AG04449 (cell line): Measurements from ENCODE around the gene C5orf15.

ENCODE experiments used
- CTCF ChIA-PET: fragments of 350-600 bp; formaldehyde crosslinking; extraction: SDS; loops from one replicate; lab custom pipeline; 2021; ENCODE audit warnings: antibody characterized with exemption; lab: Yijun Ruan, JAX
- POLR2A ChIA-PET: fragments of 400-600, 350-600 bp; formaldehyde crosslinking; extraction: SDS; loops from one replicate; lab custom pipeline; 2020; ENCODE audit warnings: antibody characterized with exemption, inconsistent platforms; lab: Yijun Ruan, JAX
- DNase-seq: peaks from one replicate; pipeline ENCODE4 v3.0.0-alpha.2; 2010; ENCODE audit warnings: low read depth, low spot score
- H3K4me3 ChIP-seq: 2 replicates; pipeline ENCODE4 v1.5.1; 2011; ENCODE audit warnings: low read depth, mild to moderate bottlenecking, control low read depth, low read length
- TF ChIP-seq, protein P1 (sequence below): IDR thresholded peaks from one replicate; pipeline ENCODE4 v1.5.1; 2011; ENCODE audit warnings: mild to moderate bottlenecking, moderate library complexity, low read length, control low read depth, inconsistent platforms; ENCODE audit not compliant: insufficient read depth; ENCODE audit errors: missing control alignments

The C5orf15 gene

DNA sequence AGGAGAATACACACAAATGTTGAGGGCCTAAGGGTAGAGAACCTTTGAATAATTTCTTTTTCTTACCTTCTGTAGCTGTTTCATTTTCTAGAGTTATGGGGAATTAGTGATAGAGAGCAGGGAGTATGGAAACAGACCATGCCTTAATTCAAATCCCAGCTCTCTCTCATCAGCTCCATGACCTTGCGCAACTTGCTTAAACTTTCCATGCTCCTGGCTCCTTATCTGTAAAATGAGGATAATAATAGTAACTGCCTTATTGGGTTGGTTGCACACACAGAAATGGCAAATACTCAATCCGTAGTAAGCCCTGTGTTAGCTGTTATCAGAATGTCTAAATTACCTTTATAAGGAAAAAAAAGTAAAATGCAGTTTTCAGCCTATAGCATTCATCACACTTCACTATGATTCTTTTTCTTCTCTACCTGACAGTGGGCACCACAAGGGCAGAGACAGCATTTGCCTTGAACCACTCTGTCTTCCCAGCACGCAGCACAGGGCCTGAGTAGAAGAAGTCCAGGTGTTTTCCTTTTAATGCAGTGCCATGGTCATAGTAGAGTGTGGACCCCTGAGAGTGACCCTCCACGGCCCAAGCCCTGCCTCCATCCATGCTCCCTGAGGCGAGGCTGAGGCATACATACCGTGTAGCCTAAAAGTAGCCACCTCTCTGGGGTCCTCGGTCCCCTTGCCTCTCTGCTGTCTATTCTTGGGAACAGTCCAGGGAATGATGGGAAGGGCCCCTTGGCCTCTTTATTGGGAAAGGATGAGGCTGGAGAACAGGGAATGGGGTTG, 17.4 kb downstream of the C5orf15 start:
- TF ChIP-seq, protein P1, sequence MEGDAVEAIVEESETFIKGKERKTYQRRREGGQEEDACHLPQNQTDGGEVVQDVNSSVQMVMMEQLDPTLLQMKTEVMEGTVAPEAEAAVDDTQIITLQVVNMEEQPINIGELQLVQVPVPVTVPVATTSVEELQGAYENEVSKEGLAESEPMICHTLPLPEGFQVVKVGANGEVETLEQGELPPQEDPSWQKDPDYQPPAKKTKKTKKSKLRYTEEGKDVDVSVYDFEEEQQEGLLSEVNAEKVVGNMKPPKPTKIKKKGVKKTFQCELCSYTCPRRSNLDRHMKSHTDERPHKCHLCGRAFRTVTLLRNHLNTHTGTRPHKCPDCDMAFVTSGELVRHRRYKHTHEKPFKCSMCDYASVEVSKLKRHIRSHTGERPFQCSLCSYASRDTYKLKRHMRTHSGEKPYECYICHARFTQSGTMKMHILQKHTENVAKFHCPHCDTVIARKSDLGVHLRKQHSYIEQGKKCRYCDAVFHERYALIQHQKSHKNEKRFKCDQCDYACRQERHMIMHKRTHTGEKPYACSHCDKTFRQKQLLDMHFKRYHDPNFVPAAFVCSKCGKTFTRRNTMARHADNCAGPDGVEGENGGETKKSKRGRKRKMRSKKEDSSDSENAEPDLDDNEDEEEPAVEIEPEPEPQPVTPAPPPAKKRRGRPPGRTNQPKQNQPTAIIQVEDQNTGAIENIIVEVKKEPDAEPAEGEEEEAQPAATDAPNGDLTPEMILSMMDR: no peak
- no peak for DNase-seq
- no peak overlapping the region for H3K4me3 ChIP-seq
- ChIA-PET POLR2A (no interaction called here), CTCF (interaction anchor here (1.1 to 1.2 kb wide), 2 partner anchors 19 to 86 kb away, joined by 3 read pairs; no protein-coding TSS in a partner anchor)

DNA sequence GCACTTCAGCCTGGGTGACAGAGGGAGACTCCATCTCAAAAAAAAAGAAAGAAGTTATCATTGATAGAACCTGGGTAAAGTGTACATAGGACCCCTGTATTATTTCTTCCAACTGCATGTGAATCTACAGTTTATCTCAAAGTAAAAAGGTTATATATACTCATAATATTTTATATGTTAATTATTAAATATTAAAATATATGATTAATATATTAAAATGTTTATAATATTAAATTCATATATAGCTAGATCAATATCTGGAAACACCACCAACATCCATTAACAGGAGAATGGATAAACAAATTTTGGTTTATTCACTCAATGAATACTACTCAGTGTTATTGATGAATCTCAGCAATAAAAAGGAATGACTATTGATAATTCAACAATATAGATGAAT, 19.7 kb downstream of the C5orf15 start:
- no peak for DNase-seq
- ChIA-PET CTCF (no interaction called here), POLR2A (no interaction called here)
- TF ChIP-seq, protein P1: no peak
- H3K4me3 ChIP-seq: no peak overlapping the region

DNA sequence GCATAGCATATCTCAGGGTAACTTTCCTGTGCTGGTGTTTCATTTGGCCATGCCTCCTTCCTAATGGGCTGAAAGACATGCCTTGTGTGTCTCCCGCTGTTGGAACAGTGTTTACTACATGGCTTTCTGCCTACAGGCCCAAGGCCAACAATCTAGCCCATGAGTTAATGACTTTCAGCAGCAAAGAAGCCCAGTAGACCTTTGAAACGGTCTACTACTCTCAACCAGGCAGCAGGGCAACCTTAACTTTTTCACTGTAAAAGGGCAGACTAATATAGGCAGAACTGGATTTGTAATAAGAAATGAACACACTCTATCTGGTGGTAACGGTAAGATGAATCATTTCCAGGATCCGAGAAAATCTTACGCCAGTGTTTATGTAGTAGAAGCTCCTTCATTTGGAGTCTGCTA, 21.0 kb downstream of the C5orf15 start:
- TF ChIP-seq, protein P1: no peak
- POLR2A ChIA-PET: no interaction called here
- H3K4me3 ChIP-seq: no peak overlapping the region
- DNase-seq: no peak
- CTCF ChIA-PET: interaction anchor here (0.9 kb wide), 1 partner anchor 395 kb away, joined by 3 read pairs; no protein-coding TSS in a partner anchor

DNA sequence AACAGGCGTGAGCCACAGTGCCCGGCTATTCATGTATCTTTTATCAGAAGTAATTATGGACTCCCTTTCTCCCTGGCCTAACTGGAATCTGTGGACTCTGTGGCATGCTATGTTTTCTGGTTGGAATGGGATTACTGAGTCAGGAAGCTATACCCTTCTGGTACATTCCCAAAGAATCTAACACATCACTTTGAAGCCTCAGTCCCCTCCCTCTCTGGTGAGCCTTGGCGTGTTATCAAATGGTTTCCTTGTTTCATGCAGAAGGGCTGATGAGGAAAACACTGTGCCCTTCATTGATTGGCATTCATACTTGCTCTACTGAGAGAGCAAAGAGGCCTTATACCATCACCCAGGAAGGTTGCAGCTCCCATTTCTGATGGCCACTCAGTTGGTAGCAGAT, 22.9 kb downstream of the C5orf15 start:
- no peak for DNase-seq
- TF ChIP-seq, protein P1: no peak
- POLR2A ChIA-PET: no interaction called here
- H3K4me3 ChIP-seq: no peak overlapping the region
- CTCF ChIA-PET: interaction anchor here (0.8 to 2.2 kb wide), 7 partner anchors 190 to 1560 kb away, joined by 3 to 9 read pairs (median 3); no protein-coding TSS in a partner anchor

DNA sequence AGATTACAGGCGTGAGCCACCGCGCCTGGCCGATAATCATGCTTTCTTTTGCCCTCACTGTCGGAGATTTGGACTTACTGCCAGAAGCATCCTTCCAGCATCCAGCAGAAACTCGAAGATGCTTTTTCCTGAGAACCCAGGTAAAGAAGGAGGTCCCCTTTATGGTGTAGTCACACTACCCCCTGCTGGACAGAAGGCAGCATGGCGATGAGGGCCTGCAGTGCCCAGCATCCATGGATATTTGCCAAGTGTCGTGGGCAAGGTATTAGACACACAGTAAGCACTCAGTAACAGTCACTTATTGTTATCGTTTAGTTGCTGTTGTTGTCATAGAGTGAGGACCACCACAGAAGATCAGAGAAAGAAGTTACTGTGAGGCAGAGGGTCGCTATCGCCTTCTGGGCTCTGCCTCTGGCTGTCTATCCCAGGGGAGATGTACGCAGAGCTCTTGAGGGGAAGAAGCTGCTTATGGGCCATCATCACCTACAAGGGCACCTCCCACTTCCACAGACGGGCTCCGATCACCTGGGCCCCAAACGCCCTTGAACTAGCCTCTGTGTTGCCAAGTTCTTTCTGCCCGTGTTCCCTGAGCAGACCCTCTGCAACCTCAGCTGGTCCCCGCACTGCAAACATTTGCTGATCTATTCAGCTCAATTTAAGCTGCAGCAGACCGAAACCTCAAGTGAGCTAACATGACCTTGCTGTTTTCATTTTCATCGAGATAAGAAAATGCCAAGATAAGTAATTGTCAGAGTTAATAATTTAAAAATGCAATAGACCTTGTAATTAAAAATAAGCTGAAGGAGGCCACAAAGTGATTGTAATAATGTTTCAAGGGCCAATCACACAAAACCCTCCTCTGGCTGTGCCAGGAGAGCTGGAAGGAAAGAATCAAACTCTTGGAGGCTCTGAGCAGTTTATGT, 23.9 kb downstream of the C5orf15 start:
- no peak overlapping the region for H3K4me3 ChIP-seq
- CTCF ChIA-PET: interaction anchor here (0.7 to 2.2 kb wide), 10 partner anchors 18 to 1559 kb away, joined by 3 to 9 read pairs (median 3); no protein-coding TSS in a partner anchor
- POLR2A ChIA-PET: interaction anchor here (0.6 kb wide), 1 partner anchor 33 kb away, joined by 3 read pairs; no protein-coding TSS in a partner anchor
- TF ChIP-seq, protein P1: peak; percentile 70
- no peak for DNase-seq
